Fibroblast of mammary gland (primary cell): ENCODE measurements around the gene TPCN2.

Experiments
- DNase-seq: peaks from one replicate; pipeline ENCODE4 v3.0.0-alpha.2; 2010; ENCODE audit warnings: low read depth
- H3K4me3 ChIP-seq: 2 replicates; pipeline ENCODE4 v1.5.1; 2011; ENCODE audit warnings: low read depth, mild to moderate bottlenecking, low read length, moderate library complexity; ENCODE audit not compliant: control insufficient read depth
- TF ChIP-seq, protein P1 (sequence below): conservative IDR thresholded peaks from 2 replicates; pipeline ENCODE4 v1.5.1; 2011; ENCODE audit warnings: low read depth, low read length, inconsistent platforms; ENCODE audit not compliant: control insufficient read depth, insufficient read depth

The TPCN2 gene

DNA sequence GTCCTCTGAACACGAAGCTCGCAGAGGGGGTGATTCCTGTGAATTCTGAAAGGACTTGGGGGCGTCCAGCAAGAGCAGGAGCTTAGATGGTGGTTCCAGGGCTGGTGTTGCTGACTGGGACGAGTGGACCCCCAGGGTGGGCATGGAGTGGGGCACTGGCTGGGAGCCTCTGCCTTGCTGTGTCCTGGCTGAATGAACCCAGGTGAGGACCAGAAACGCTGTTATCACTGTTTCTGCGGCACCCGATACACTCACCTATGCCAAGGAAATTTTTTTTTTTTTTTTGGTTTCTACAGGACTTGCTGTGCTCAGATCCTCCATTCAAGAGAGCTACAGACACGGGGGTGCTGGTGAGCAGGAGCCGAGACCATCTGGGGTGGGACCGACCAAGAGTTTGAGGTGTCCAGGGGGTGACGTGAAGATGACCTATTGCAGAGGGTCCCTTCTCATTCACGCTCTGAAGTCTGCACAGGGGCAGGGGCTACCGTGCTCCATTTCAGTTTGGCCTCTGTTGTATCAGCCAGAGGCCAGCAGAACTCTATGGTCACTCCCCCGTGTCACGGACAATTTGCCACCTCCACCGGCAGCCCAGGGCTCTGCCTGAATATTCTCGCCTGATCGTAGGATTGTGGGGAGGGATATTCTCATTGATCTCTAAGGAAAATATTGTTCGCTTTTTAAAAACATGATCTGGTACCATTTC is 110.6 kb downstream of the TPCN2 start:
- TF ChIP-seq, protein P1, sequence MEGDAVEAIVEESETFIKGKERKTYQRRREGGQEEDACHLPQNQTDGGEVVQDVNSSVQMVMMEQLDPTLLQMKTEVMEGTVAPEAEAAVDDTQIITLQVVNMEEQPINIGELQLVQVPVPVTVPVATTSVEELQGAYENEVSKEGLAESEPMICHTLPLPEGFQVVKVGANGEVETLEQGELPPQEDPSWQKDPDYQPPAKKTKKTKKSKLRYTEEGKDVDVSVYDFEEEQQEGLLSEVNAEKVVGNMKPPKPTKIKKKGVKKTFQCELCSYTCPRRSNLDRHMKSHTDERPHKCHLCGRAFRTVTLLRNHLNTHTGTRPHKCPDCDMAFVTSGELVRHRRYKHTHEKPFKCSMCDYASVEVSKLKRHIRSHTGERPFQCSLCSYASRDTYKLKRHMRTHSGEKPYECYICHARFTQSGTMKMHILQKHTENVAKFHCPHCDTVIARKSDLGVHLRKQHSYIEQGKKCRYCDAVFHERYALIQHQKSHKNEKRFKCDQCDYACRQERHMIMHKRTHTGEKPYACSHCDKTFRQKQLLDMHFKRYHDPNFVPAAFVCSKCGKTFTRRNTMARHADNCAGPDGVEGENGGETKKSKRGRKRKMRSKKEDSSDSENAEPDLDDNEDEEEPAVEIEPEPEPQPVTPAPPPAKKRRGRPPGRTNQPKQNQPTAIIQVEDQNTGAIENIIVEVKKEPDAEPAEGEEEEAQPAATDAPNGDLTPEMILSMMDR = no peak
- no peak for DNase-seq
- H3K4me3 ChIP-seq = no peak overlapping the region

DNA sequence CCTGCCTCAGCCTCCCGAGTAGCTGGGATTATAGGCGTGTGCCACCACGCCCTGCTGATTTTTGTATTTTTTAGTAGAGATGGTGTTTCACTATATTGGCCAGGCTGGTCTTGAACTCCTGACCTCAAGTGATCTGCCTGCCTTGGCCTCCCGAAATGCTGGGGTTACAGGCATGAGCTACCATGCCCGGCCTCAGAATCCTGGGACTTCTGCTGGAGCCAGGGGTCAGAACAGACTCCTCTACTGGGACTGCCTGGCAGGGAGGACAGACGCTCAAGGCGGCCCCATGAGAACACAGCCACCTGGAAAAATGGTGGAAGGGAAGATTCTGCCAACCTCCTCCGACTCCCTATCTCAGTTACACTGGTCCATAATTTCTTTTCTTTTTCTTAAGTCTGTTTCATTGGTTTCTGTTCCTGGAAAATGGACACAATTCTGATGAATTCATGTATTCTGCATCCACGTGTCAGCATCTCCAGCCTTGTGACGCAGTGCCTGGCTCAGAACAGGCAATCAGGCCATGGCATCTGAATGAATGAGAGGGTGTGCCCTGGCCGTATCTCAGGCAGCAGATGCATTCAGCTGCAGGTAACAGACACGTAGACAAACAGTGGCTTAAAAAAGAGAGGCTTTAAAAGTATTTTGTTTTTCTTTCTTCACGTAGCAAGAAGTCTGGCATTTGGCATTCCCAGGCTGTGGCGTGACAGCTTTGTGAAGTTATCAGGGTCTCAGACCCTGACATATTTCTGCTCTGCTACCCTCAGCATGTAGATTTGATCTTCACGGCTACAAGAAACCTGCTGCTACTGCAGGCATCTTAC is 111.8 kb downstream of the TPCN2 start:
- TF ChIP-seq, protein P1 = no peak
- no peak for DNase-seq

DNA sequence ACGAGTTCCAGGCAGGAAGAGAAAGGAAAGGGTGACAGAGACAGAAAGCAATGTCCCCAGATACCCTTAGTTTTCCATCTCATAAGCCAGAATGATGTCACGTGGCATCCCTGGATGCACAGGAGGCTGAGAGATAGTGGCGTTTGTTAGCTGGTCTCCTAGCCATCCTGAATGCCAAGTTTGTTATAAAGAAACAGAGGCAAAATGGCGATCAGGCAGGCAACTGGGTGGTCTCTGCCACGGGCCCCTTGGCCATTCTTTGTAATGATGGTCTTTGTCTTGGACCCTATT is 112.3 kb downstream of the TPCN2 start:
- DNase-seq = no peak
- no peak overlapping the region for H3K4me3 ChIP-seq
- TF ChIP-seq, protein P1 = no peak

More for the DNA sequence above, 111.8 kb downstream of the TPCN2 start:
- H3K4me3 ChIP-seq = no peak overlapping the region

DNA sequence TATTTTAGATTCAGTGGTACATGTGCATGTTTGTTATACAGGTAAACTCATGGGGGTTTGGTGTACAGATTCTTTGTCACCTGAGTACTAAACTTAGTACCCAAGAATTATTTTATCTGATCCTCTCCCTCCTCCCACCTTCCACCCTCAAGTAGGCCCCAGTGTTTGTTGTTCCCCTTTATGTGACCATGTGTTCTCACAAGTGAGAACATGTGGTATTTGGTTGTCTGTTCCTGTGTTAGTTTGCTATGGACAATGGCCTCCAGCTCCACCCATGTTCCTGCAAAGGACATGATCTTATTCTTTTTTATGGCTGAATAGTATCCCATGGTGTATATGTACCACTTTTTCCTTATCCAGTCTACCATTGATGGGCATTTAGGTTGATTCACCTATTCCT is 113.8 kb downstream of the TPCN2 start:
- no peak overlapping the region for H3K4me3 ChIP-seq
- TF ChIP-seq, protein P1 = no peak
- DNase-seq = no peak

DNA sequence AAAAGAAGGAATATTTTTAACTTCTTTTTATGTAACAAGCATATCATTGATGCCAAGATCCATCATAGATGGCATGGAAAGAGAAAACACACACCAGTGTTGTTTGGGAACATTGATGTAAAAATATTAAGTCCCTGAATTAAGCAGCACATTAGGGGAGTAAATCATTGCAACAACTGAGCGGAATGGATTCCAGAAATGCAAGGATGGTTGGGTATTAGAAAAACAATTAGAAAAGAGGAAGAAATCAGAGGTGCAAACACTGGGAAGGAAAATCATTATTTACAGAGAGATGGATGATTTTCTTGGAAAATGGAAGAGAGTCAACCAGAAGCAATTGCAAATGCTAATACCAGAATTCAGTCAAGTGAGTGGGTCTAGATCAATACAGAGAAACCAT is 115.1 kb downstream of the TPCN2 start:
- TF ChIP-seq, protein P1 = no peak

DNA sequence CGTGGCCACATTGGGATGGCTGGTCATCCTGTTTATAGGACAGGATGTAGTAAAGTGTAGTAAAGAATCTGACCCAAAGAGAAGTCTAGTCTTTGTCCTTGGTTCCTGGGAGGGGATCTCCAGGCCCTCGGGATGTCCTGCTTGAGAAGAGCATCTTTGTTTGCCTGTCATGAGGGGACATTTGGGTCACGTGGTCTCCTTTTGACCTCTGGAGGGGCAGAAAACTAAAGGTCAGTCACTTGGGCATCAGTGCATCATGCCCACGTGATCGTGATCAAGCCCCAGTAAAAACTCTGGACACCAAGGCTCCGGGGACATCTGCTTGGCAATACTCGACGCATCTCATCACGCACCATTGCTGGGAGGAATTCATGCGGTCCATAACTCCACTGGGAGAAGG is 116.1 kb downstream of the TPCN2 start:
- no peak for DNase-seq
- H3K4me3 ChIP-seq = no peak overlapping the region
- TF ChIP-seq, protein P1 = no peak

More for the DNA sequence above, 115.1 kb downstream of the TPCN2 start:
- H3K4me3 ChIP-seq = no peak overlapping the region
- DNase-seq = no peak
